DND-41 (cell line): ENCODE data around the gene SMARCA2.

Experiments used
- ATAC-seq: fragments of 200-7000 bp; cut with Tn5 transposase; 3 replicates; pipeline ENCODE4 v1.9.1; 2021; ENCODE audit warnings: low read depth; ENCODE audit not compliant: insufficient read depth
- DNase-seq: peaks from one replicate; pipeline ENCODE4 v3.0.0-alpha.2; 2020
- H2AFZ ChIP-seq: 2 replicates; pipeline ENCODE4 v1.6.0; 2012; ENCODE audit warnings: low read depth, low read length
- H3K27ac ChIP-seq: 2 replicates; pipeline ENCODE4 v1.5.1; 2012; ENCODE audit warnings: low read length, inconsistent platforms
- H3K27me3 ChIP-seq: fragments of 200-600 bp; sonication (generic); 2 replicates; pipeline ENCODE4 v1.6.0; 2012; ENCODE audit warnings: low read length, mild to moderate bottlenecking, inconsistent platforms; ENCODE audit not compliant: insufficient read depth, poor library complexity
- H3K36me3 ChIP-seq: 2 replicates; pipeline ENCODE4 v1.5.1; 2012; ENCODE audit warnings: low read length, inconsistent platforms; ENCODE audit not compliant: insufficient read depth
- H3K4me1 ChIP-seq: 2 replicates; pipeline ENCODE4 v1.5.1; 2012; ENCODE audit warnings: mild to moderate bottlenecking, low read length; ENCODE audit not compliant: insufficient read depth
- H3K4me2 ChIP-seq: 2 replicates; pipeline ENCODE4 v1.6.0; 2012; ENCODE audit warnings: mild to moderate bottlenecking, moderate library complexity, low read length, inconsistent platforms; ENCODE audit not compliant: insufficient read depth
- H3K4me3 ChIP-seq, 2 experiments: fragments of 200-600 bp in 1 of 2; shearing (Covaris generic) in 1 of 2; 2 replicates each; pipeline ENCODE4 v1.5.1; 2012 to 2016; ENCODE audit warnings: inconsistent platforms in 2 of 2, low read length in 2 of 2, mild to moderate bottlenecking in 2 of 2, low read depth in 1 of 2, moderate library complexity in 1 of 2
- H3K79me2 ChIP-seq: 2 replicates; pipeline ENCODE4 v1.6.0; 2012; ENCODE audit warnings: low read length, inconsistent platforms; ENCODE audit not compliant: insufficient read depth
- H3K9ac ChIP-seq: 2 replicates; pipeline ENCODE4 v1.6.0; 2012; ENCODE audit warnings: low read depth, mild to moderate bottlenecking, inconsistent platforms, low read length, moderate library complexity
- H3K9me3 ChIP-seq: 2 replicates; pipeline ENCODE4 v1.5.1; 2012; ENCODE audit warnings: low read length, moderate library complexity, mild to moderate bottlenecking, inconsistent platforms; ENCODE audit not compliant: insufficient read depth, severe bottlenecking
- H4K20me1 ChIP-seq: 2 replicates; pipeline ENCODE4 v1.6.0; 2012; ENCODE audit warnings: low read length; ENCODE audit not compliant: insufficient read depth
- EZH2 ChIP-seq: IDR thresholded peaks from 3 replicates; pipeline ENCODE4 v1.6.1; 2012; ENCODE audit warnings: borderline replicate concordance, low read depth, mild to moderate bottlenecking, moderate library complexity, low read length, inconsistent platforms; ENCODE audit not compliant: severe bottlenecking
- TF ChIP-seq, protein P1 (sequence below): IDR thresholded peaks from 2 replicates; pipeline ENCODE4 v1.5.1; 2012; ENCODE audit warnings: borderline replicate concordance, low read length, moderate library complexity, mild to moderate bottlenecking; ENCODE audit not compliant: poor library complexity, severe bottlenecking; ENCODE audit errors: extremely low read depth

SMARCA2 gene

DNA sequence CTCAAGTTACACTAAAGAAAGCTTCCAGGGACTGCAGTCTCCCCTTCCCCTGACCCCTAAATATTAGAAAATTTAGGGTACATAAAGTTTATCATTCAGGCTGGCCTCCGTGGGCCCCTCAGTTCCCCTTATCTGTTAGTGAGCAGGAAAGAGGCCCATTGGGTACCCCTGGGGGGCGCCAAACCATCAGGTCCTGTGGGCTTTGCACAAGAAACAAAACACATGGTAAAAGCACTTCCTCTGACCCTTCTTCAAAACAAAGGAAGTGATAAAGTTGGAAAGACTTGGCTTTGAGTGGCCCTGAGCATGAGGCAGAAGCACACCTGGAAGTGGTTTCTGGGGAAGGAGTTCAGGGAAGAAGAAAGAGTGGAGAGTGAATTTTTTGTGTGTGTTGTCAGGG, 213.0 kb downstream of the SMARCA2 start:
- Histone ChIP-seq H3K27ac (no peak overlapping the region), H3K9me3 (no peaks in the 10 kb centered on the region), H3K27me3 (no peaks in the 10 kb centered on the region), H2AFZ (peak overlapping the region; percentile 14; the same call in 1 of the 2 replicates), H3K36me3 (no peaks in the 10 kb centered on the region), H3K79me2 (no peaks in the 10 kb centered on the region), H3K9ac (no peak overlapping the region), H3K4me2 (no peak overlapping the region), H3K4me1 (peaks cover 5% of the 10 kb centered on the region; the same call in 1 of the 2 replicates), H3K4me3 (no peak overlapping the region), H4K20me1 (no peaks in the 10 kb centered on the region)
- peak; percentile 52 for DNase-seq
- peak; percentile 65 for ATAC-seq
- TF ChIP-seq, protein P1, sequence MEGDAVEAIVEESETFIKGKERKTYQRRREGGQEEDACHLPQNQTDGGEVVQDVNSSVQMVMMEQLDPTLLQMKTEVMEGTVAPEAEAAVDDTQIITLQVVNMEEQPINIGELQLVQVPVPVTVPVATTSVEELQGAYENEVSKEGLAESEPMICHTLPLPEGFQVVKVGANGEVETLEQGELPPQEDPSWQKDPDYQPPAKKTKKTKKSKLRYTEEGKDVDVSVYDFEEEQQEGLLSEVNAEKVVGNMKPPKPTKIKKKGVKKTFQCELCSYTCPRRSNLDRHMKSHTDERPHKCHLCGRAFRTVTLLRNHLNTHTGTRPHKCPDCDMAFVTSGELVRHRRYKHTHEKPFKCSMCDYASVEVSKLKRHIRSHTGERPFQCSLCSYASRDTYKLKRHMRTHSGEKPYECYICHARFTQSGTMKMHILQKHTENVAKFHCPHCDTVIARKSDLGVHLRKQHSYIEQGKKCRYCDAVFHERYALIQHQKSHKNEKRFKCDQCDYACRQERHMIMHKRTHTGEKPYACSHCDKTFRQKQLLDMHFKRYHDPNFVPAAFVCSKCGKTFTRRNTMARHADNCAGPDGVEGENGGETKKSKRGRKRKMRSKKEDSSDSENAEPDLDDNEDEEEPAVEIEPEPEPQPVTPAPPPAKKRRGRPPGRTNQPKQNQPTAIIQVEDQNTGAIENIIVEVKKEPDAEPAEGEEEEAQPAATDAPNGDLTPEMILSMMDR: peak; percentile 53
- TF ChIP-seq EZH2: no peak

DNA sequence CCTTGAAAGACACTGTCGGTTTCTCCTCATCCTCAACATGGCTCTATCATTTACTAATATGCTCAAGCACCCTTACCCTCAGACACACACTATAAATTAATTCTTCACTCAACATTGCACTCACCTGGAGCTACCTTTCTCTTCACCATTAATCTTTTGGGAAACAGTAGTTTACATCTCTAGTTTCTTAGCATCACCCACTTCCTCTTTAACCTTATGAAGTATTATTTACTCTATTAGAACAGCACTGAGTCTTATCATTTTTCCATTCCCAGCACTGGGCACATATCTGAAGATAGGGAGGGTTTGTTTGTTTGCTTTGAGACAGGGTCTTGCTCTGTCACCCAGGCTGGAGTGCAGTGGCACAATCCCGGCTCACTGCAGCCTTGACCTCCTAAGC, 213.5 kb downstream of the SMARCA2 start:
- Histone ChIP-seq H3K27me3 (no peaks in the 10 kb centered on the region), H4K20me1 (no peaks in the 10 kb centered on the region), H3K4me1 (peaks cover 5% of the 10 kb centered on the region; the same call in 1 of the 2 replicates), H3K36me3 (no peaks in the 10 kb centered on the region), H3K27ac (no peak overlapping the region), H3K4me3 (no peak overlapping the region), H2AFZ (0 out of 2 replicates have a peak overlapping the region, but pooled peaks have one; percentile 14), H3K9ac (no peak overlapping the region), H3K9me3 (no peaks in the 10 kb centered on the region), H3K4me2 (no peak overlapping the region), H3K79me2 (no peaks in the 10 kb centered on the region)
- ATAC-seq (no peak), DNase-seq (no peak)
- no peak for TF ChIP-seq EZH2
- TF ChIP-seq, protein P1: no peak

DNA sequence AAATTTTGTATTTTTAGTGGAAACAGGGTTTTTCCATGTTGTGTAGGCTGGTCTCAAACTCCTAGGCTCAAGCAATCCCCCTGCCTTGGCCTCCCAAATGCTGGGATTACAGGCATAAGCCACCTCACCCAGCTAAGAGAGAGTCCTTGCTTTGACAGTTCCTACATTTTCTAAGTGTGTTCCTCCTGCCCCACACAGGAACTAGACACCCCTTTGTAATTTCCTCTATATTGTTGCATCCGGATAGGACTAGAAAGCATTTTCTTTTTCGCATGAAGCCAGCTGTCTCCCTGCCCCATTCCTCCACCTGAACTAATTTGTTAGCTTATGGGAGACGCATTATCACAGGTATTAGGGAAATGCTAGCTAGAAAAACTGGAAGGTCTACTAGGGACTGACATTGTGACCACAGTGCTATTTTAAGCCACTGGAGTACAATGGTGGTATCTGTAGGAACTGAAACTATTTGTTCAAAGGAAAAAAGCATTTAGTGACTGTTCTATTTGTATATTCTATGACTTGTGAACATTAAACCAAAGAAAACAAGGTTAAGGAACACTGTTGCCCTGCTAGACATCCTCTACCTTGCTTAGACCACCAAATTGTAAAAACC, 214.1 kb downstream of the SMARCA2 start:
- Histone ChIP-seq H3K4me2 (no peak overlapping the region), H3K9ac (no peak overlapping the region), H3K9me3 (no peaks in the 10 kb centered on the region), H3K27ac (no peak overlapping the region), H2AFZ (no peak overlapping the region), H3K36me3 (no peaks in the 10 kb centered on the region), H3K4me3 (no peak overlapping the region), H3K79me2 (no peaks in the 10 kb centered on the region), H4K20me1 (no peaks in the 10 kb centered on the region), H3K4me1 (peaks cover 5% of the 10 kb centered on the region; the same call in 1 of the 2 replicates), H3K27me3 (no peaks in the 10 kb centered on the region)
- ATAC-seq: no peak
- TF ChIP-seq, protein P1: no peak
- no peak for TF ChIP-seq EZH2
- no peak for DNase-seq

DNA sequence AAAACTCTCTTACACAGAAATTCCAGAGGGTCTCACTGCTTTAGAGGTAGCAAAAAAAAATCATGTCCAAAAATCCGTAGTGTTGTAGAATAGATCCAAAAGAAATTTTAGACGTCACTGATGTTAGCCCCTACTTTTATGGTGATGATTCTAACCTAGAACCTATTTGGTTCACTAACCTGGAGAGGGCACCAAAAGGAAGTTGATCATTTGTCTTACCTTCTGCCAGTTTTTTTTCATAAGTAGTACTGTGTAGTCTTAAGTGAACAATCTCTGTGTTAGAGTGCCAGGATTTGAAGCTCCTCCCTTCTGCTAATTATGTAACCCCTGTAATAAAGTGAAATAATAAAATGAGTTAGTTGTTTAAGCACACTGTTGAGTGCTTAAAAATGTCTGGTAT, 215.2 kb downstream of the SMARCA2 start:
- no peaks in the 10 kb centered on the region for H3K9me3 ChIP-seq
- H3K36me3 ChIP-seq: no peaks in the 10 kb centered on the region
- peaks cover 5% of the 10 kb centered on the region; the same call in 1 of the 2 replicates for H3K4me1 ChIP-seq
- no peak overlapping the region for H2AFZ ChIP-seq
- no peak overlapping the region for H3K27ac ChIP-seq
- no peak overlapping the region for H3K9ac ChIP-seq
- DNase-seq: no peak
- TF ChIP-seq EZH2: no peak
- TF ChIP-seq, protein P1: peak; percentile 17
- H3K79me2 ChIP-seq: no peaks in the 10 kb centered on the region
- no peak overlapping the region for H3K4me3 ChIP-seq
- H4K20me1 ChIP-seq: no peaks in the 10 kb centered on the region
- no peaks in the 10 kb centered on the region for H3K27me3 ChIP-seq
- no peak for ATAC-seq
- H3K4me2 ChIP-seq: no peak overlapping the region
